Activated CD4-positive, alpha-beta T cell treated with anti-CD3 and anti-CD28 coated beads, Interleukin-2, amount 10 ng/mL, durations not matched to agents 24 days and 14 days (primary cell): Measurements from ENCODE around the gene HMCN1. TPM values are rescaled to one million over a fixed set of nuclear protein-coding genes. Genes with fewer than 3 reads are reported as not detected.

Source experiments
- DNase-seq: peaks from one replicate; pipeline ENCODE4 v3.0.0; 2022
- H3K27ac Mint-ChIP-seq: one replicate; pipeline ENCODE4 v1.8.0; 2022; ENCODE audit warnings: mild to moderate bottlenecking, mixed read lengths
- H3K27me3 Mint-ChIP-seq: one replicate; pipeline ENCODE4 v1.8.0; 2022; ENCODE audit warnings: mixed read lengths
- H3K36me3 Mint-ChIP-seq: one replicate; pipeline ENCODE4 v1.8.0; 2022; ENCODE audit warnings: low read depth, mild to moderate bottlenecking, mixed read lengths
- H3K4me1 Mint-ChIP-seq: one replicate; pipeline ENCODE4 v1.8.0; 2021; ENCODE audit warnings: mixed read lengths
- H3K4me3 Mint-ChIP-seq: one replicate; pipeline ENCODE4 v1.8.0; 2022; ENCODE audit warnings: mild to moderate bottlenecking, moderate library complexity, mixed read lengths
- H3K9me3 Mint-ChIP-seq: one replicate; pipeline ENCODE4 v1.8.0; 2021; ENCODE audit warnings: mixed read lengths
- intact Hi-C: fragments of 100-400 bp; cut with micrococcal nuclease; formaldehyde crosslinking; loops from one replicate; pipeline ENCODE4 v1.15.1; 2023
- total RNA-seq: library from RNA; stranded (reverse); gene quantifications from 2 replicates; pipeline ENCODE4 v1.2.3, GENCODE V29; 2022

HMCN1 gene
- total RNA-seq, 1 donor from 2014 or later: not detected

DNA sequence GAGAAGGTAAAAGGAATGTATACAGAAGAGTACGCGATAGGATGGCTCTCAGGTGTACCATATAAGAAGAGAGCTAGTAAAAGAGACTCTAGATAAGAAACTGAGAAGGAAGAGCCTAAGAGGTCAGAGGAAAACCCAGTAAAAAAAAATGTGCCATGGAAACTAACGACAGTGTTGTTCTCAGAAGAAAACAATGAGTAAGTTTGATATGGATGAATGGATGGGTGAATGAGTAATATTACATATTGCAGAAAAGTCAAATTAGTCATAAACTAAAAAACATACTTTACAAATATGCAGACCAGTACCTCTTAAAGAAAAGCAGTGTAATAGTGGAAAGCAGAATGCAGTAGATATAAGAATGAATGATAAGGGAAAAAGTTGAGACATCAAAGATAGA lies 316.2 kb downstream of the HMCN1 start:
- Mint-ChIP-seq H3K27ac (no peak overlapping the region), H3K4me1 (no peaks in the 10 kb centered on the region), H3K36me3 (no peaks in the 10 kb centered on the region), H3K4me3 (no peak overlapping the region), H3K9me3 (no peaks in the 10 kb centered on the region), H3K27me3 (no peaks in the 10 kb centered on the region)
- intact Hi-C loops: no loop called here
- no peak for DNase-seq

DNA sequence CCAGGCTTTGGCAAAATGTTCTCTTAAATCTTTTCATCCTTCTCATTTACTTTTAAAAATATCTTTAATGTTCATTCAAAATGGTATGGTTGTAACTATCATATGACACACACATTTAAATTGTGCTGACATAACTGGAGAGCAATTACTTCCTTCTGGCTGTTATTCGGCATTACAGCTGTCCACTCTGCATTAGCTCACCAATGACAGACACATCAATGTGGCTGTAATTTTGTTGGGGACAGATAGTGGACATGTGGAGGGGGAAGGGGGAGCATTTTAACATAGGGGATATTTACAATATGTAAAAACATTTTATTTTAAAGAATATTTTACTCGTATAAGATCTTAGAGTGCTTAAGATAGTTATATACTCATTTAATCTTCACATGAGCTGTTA lies 319.8 kb downstream of the HMCN1 start:
- intact Hi-C loops: no loop called here
- H3K27me3 Mint-ChIP-seq: no peaks in the 10 kb centered on the region
- H3K9me3 Mint-ChIP-seq: no peaks in the 10 kb centered on the region
- no peak for DNase-seq
- H3K4me1 Mint-ChIP-seq: no peaks in the 10 kb centered on the region
- H3K4me3 Mint-ChIP-seq: no peak overlapping the region
- no peaks in the 10 kb centered on the region for H3K36me3 Mint-ChIP-seq
- no peak overlapping the region for H3K27ac Mint-ChIP-seq

DNA sequence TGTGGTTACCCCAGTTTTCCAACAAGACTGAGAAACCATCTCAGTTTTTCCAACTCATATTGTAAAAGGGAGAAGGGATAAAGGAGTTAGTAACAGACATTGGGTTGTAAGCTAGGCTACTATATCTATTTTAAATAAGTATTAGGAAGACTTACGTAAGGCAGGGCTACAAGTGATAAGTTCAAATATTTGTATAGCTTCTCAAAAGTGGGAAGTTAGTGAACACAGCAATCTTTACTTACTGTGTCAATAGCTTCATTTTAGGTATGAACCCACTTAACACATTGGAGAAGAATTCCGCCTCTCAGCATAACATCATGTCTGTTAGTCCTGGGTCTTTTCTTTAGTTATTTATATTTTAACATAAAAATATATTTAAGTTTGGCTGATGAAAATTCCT lies 320.7 kb downstream of the HMCN1 start:
- Mint-ChIP-seq H3K36me3 (no peaks in the 10 kb centered on the region), H3K4me1 (no peaks in the 10 kb centered on the region), H3K27ac (no peak overlapping the region), H3K9me3 (no peaks in the 10 kb centered on the region), H3K27me3 (no peaks in the 10 kb centered on the region), H3K4me3 (no peak overlapping the region)
- intact Hi-C loops: no loop called here
- no peak for DNase-seq

DNA sequence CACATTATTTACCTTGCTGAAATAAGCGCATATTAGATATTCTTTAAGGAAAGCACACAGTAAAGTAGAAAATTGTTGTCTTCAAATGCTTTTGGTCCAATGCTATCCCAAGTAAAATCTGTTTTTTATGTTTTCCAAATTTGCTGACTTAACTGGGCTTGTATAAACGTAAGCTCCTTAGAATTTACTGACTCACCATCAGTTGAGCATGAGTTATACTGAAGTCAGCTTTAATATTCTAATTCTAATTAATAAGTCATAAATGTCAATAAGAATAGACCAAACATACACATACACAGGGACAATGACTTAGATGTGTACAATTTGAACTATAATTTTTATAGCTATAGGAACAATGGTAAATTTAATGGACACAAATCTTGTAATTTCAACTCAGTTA lies 321.7 kb downstream of the HMCN1 start:
- intact Hi-C loops: no loop called here
- Mint-ChIP-seq H3K9me3 (no peaks in the 10 kb centered on the region), H3K4me3 (no peak overlapping the region), H3K27me3 (no peaks in the 10 kb centered on the region), H3K27ac (no peak overlapping the region), H3K36me3 (no peaks in the 10 kb centered on the region), H3K4me1 (no peaks in the 10 kb centered on the region)
- DNase-seq: no peak

DNA sequence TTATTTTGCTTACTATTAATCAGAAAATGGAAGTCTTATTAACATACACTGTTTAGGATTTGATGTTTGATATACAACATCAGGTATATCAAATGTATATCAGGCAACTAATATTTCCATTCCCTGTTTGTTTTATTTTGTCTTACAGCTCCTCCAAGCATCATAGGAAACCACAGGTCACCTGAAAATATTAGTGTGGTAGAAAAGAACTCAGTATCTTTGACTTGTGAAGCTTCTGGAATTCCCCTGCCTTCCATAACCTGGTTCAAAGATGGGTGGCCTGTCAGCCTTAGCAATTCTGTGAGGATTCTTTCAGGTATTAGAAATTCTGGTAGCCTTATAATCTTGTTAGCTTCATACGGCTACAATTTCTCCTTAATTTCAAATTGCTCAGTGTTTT lies 322.9 kb downstream of the HMCN1 start:
- no peaks in the 10 kb centered on the region for H3K36me3 Mint-ChIP-seq
- no peaks in the 10 kb centered on the region for H3K27me3 Mint-ChIP-seq
- no peak overlapping the region for H3K4me3 Mint-ChIP-seq
- intact Hi-C loops: no loop called here
- DNase-seq: no peak
- no peak overlapping the region for H3K27ac Mint-ChIP-seq
- no peaks in the 10 kb centered on the region for H3K9me3 Mint-ChIP-seq
- H3K4me1 Mint-ChIP-seq: no peaks in the 10 kb centered on the region

DNA sequence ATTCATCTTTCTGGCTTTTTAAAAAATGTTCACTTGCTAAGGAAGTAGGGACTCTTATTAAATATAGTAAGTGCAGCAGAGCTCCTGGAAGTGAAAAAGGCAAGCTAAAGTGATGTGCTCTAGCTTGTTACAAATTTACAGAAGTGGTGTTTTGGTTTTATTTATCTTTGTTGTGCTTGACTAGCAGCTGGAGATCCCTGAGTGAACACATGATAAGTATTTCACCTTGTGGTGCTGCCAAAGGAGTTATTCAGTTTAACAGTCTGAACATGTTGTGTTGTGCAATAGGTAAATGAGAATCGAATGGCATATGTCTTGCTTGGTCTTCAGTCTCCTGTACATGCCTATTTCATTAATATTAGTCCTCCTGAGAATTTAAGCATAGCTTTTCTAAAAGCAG lies 325.1 kb downstream of the HMCN1 start:
- intact Hi-C loops: no loop called here
- no peak for DNase-seq
- Mint-ChIP-seq H3K27ac (no peak overlapping the region), H3K27me3 (no peaks in the 10 kb centered on the region), H3K36me3 (no peaks in the 10 kb centered on the region), H3K9me3 (no peaks in the 10 kb centered on the region), H3K4me3 (no peak overlapping the region), H3K4me1 (no peaks in the 10 kb centered on the region)

DNA sequence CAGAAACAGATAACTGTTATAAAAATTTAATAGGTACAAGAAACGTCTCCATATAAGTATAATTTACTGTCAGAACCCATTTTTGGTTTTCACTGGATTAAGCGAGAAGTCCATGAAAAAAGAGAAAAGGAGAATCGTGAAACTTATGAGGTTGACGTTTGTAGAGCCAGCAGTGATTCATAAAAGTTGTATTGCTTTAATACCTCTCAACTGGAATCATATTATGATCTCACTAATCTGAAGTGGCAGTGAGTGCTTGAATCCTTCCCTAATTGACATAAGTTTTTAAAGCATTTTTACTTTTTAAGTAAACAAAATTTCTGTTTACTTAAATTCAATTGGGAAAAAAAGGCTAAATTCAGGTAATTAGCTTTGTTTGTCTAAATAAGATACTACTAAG lies 325.6 kb downstream of the HMCN1 start:
- intact Hi-C loops: no loop called here

DNA sequence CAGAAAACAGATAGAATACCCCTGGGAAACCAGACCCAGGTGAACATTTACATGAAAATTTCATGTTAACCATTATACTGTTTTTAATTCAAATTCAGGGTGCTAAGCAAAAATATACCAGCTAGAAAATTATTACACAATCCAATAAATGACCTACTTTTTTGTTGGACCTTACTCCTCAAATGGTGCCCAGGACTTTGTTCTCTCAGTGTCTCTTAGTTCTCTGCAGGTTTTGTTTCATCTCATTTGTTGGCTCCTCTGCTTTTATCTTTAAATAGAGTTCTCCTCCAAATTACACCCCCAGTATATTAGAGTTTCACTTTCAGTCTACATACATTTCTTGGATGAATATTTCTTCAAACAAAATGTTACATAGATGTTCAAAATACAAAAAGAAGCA lies 326.0 kb downstream of the HMCN1 start:
- Mint-ChIP-seq H3K4me1 (no peaks in the 10 kb centered on the region), H3K27me3 (no peaks in the 10 kb centered on the region), H3K4me3 (no peak overlapping the region), H3K27ac (no peak overlapping the region), H3K36me3 (no peaks in the 10 kb centered on the region), H3K9me3 (no peaks in the 10 kb centered on the region)
- DNase-seq: no peak
- intact Hi-C loops: no loop called here

More for the DNA sequence above, 325.6 kb downstream of the HMCN1 start:
- no peak for DNase-seq
- Mint-ChIP-seq H3K4me3 (no peak overlapping the region), H3K36me3 (no peaks in the 10 kb centered on the region), H3K27me3 (no peaks in the 10 kb centered on the region), H3K4me1 (no peaks in the 10 kb centered on the region), H3K9me3 (no peaks in the 10 kb centered on the region), H3K27ac (no peak overlapping the region)

DNA sequence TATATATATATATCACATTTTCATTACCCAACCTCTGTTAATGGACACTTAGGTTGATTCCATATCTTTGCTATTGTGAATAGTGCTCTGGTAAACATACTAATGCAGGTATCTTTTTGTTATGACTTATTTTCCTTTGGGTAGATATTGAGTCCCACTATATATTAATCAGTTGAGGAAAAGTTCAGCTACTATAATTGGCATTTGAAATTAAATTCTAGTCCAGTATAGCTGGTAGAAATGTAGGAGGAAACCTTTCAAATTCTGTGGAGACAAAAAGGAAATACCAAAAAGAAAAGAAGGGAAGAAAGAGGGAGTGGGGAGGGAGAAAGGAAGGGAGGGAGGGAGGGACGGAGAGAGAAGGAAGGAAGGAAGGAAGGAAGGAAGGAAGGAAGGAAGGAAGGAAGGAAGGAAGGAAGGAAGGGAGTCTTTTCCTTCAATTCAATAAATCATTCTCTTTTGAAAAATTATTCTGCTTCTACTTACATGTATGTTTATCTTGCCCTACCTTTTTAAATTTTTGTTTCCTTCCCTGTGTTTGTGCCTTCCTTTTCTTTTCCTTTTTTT lies 329.0 kb downstream of the HMCN1 start:
- no peak overlapping the region for H3K27ac Mint-ChIP-seq
- no peaks in the 10 kb centered on the region for H3K4me1 Mint-ChIP-seq
- no peaks in the 10 kb centered on the region for H3K27me3 Mint-ChIP-seq
- no peak for DNase-seq
- no peaks in the 10 kb centered on the region for H3K9me3 Mint-ChIP-seq
- H3K36me3 Mint-ChIP-seq: no peaks in the 10 kb centered on the region
- intact Hi-C loops: no loop called here
- no peak overlapping the region for H3K4me3 Mint-ChIP-seq

DNA sequence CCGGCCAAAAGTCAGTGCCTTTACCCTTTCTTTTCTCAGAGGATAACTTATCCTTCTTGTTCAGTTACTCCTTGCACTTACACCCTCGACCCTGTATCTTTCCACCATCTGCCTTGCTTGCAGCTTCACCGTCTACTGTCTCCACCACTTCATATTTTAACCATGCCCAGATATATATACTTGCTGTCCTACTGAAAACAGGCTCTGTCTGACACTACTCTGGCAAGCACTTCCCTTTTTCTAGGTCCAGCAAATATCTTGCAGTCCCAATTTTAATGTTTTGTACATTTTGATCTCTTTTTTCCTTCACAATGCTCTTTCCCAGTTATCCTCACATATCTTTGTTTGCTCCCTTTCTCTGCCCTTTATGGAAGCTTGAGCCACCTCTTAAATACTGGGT lies 332.2 kb downstream of the HMCN1 start:
- DNase-seq: no peak
- Mint-ChIP-seq H3K27me3 (peaks cover 1% of the 10 kb centered on the region), H3K4me3 (no peak overlapping the region), H3K9me3 (no peaks in the 10 kb centered on the region), H3K36me3 (no peaks in the 10 kb centered on the region), H3K4me1 (no peaks in the 10 kb centered on the region), H3K27ac (no peak overlapping the region)
- intact Hi-C loops: no loop called here

DNA sequence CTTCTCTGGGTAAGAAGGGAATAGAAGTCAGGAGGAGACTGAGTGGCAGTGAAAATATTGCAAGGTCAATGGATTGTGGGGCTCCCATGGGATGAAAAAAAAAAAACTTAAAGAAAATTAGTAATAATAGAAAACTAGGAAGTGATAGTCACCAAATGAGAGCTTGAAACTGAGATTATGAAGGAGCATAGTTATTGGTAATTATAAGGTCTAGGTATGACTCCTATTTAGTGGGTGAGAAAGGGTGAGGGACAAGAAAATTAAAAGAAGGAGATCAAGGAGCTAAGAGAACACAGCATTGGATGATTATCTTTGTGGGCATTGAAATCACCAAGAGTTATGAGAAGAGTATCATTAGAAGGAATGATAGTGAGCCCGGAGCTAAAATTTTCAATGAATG lies 339.5 kb downstream of the HMCN1 start:
- DNase-seq: no peak
- Mint-ChIP-seq H3K36me3 (no peaks in the 10 kb centered on the region), H3K27ac (no peak overlapping the region), H3K9me3 (no peaks in the 10 kb centered on the region), H3K4me3 (no peak overlapping the region), H3K27me3 (peaks cover 3% of the 10 kb centered on the region), H3K4me1 (no peaks in the 10 kb centered on the region)
- intact Hi-C loops: loop anchor here (10.0 kb wide), 1 partner anchor 811 kb away; no protein-coding TSS in a partner anchor

DNA sequence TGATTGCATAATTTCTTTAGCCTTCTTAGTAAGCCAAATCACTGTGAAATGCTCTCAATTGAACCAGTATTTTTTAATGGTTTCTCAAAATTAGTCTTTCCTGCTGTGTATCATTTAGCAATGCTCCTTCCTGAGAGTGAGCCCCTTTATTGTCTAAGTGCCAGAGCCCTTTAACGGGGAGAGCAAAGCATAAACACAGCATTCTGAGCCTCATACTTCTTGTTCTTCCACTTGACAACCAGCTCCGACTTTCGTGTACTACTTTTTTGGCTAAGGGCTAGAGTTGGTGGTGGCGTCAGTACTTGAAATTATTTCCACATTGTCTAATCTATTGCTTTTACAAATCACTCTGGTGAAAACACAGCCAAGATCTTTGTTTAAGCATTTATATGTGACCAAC lies 341.8 kb downstream of the HMCN1 start:
- no peaks in the 10 kb centered on the region for H3K4me1 Mint-ChIP-seq
- no peaks in the 10 kb centered on the region for H3K9me3 Mint-ChIP-seq
- DNase-seq: no peak
- intact Hi-C loops: loop anchor here (10.0 kb wide), 1 partner anchor 809 kb away; no protein-coding TSS in a partner anchor
- H3K4me3 Mint-ChIP-seq: no peak overlapping the region
- peaks cover 3% of the 10 kb centered on the region for H3K27me3 Mint-ChIP-seq
- H3K36me3 Mint-ChIP-seq: no peaks in the 10 kb centered on the region
- no peak overlapping the region for H3K27ac Mint-ChIP-seq

DNA sequence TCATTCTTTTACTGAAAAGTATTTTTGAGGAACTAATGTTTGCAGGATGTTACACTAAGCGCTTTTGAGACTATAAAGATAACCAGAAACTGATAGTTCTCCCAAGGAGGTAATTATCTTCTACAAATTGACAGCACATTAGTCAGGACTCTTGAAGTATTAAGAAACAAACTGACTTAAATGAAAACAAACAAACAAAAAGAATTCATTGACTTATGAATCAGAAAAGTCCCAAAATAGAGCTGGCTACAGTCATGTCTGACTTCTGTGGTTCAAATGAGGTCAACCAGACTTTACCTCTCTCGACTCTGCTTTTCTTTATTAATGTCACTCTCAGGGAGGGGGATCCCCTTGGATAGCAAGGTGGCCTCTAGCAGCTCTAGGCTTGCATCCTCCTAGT lies 344.1 kb downstream of the HMCN1 start:
- no peak overlapping the region for H3K27ac Mint-ChIP-seq
- H3K4me1 Mint-ChIP-seq: peaks cover 3% of the 10 kb centered on the region
- H3K36me3 Mint-ChIP-seq: no peaks in the 10 kb centered on the region
- H3K4me3 Mint-ChIP-seq: no peak overlapping the region
- H3K27me3 Mint-ChIP-seq: peaks cover 2% of the 10 kb centered on the region
- H3K9me3 Mint-ChIP-seq: no peaks in the 10 kb centered on the region
- no peak for DNase-seq
- intact Hi-C loops: loop anchor here (10.0 kb wide), 1 partner anchor 807 kb away; no protein-coding TSS in a partner anchor

DNA sequence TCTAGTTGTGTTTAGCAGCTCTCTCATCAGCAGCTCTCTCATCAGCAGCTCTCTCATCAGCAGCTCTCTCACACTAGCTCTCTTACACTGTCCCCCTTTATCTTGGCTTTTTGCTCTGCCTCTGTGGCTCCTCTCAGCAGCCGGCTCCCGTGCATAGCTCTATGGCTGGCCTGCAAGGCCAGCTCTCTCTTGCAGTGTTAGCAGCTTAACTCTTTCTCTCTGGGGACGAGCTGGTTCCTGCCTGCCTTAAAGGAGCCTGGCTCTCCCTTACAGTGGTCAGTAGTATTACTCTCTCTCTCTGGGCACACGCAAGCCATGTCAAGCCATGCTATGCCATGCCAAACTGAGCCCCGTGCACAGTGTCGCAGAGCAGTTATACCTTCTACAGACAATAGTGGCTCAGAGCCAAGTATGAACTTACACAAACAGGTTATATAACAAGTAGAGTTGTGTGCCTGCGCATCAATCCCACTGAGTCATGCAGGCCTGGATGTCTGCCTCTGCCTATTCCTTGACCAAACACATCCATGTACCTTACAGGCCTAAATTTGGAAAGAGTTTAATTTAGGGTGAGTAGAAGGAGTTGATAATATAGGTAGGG lies 345.0 kb downstream of the HMCN1 start:
- Mint-ChIP-seq H3K27me3 (peaks cover 3% of the 10 kb centered on the region), H3K4me3 (no peak overlapping the region), H3K9me3 (no peaks in the 10 kb centered on the region), H3K4me1 (peaks cover 3% of the 10 kb centered on the region), H3K36me3 (no peaks in the 10 kb centered on the region), H3K27ac (no peak overlapping the region)
- no peak for DNase-seq
- intact Hi-C loops: loop anchor here (10.0 kb wide), 1 partner anchor 806 kb away; no protein-coding TSS in a partner anchor
